Activated T-cell treated with anti-CD3 and anti-CD28 coated beads, Interleukin-2, amount 50 U/mL, for 72 hours (primary cell): ENCODE results near the gene OLIG1. TPM values are rescaled to one million over a fixed set of nuclear protein-coding genes. Genes with fewer than 3 reads are reported as not detected.
A peak's percentile ranks its signal among the peaks of the same experiment; 100 is the strongest.

Experiments used
- ATAC-seq, 2 donors: fragments of 150-1000 bp; cut with Tn5 transposase; replicated peaks in 1 of 2; 2 replicates each; pipeline ENCODE4 v1.10.0; 2021; ENCODE audit warnings: moderate library complexity in 2 of 2, mild to moderate bottlenecking in 1 of 2
- DNase-seq, 2 donors: peaks; one replicate each; pipeline ENCODE4 v3.0.0; 2021 to 2022; ENCODE audit warnings: mixed read lengths in 1 of 2
- H3K27ac Mint-ChIP-seq: one replicate; pipeline ENCODE4 v1.8.0; 2022; ENCODE audit warnings: mild to moderate bottlenecking, moderate library complexity, mixed read lengths
- H3K27me3 Mint-ChIP-seq: one replicate; pipeline ENCODE4 v1.8.0; 2022; ENCODE audit warnings: low read depth, mixed read lengths
- H3K36me3 Mint-ChIP-seq, 2 donors: one replicate each; pipeline ENCODE4 v1.8.0; 2022; ENCODE audit warnings: mixed read lengths in 2 of 2, mild to moderate bottlenecking in 1 of 2; ENCODE audit not compliant: insufficient read depth in 2 of 2
- H3K4me1 Mint-ChIP-seq: one replicate; pipeline ENCODE4 v1.8.0; 2022; ENCODE audit warnings: low read depth, mixed read lengths
- H3K4me3 Mint-ChIP-seq, 2 donors: one replicate each; pipeline ENCODE4 v1.8.0; 2022; ENCODE audit warnings: mild to moderate bottlenecking in 2 of 2, mixed read lengths in 2 of 2, moderate library complexity in 2 of 2
- H3K9me3 Mint-ChIP-seq, 2 donors: one replicate each; pipeline ENCODE4 v1.8.0; 2022; ENCODE audit warnings: mixed read lengths in 2 of 2
- total RNA-seq, 2 donors: library from RNA; stranded (reverse); gene quantifications; one replicate each; pipeline ENCODE4 v1.2.3, GENCODE V29; 2022

Gene OLIG1
- total RNA-seq, 2 donors from 2014 or later: not detected

- peak; percentile 91 to 93 for ATAC-seq
- peak; percentile 44 for DNase-seq
- Mint-ChIP-seq H3K9me3 (no peaks in the 10 kb centered on the region), H3K27ac (no peak overlapping the region), H3K27me3 (peaks cover 41% of the 10 kb centered on the region), H3K4me1 (peaks cover 13% of the 10 kb centered on the region), H3K36me3 (no peaks in the 10 kb centered on the region), H3K4me3 (peak overlapping the region; percentile 15 to 41)
These were observed 33.3 kb upstream of the OLIG1 start for GRCh38 chr21:33036430-33037162.

GRCh38 chr21:33037501-33037900 lies 32.4 kb upstream of the OLIG1 start:
- H3K27me3 Mint-ChIP-seq: peaks cover 32% of the 10 kb centered on the region
- H3K27ac Mint-ChIP-seq: no peak overlapping the region
- H3K9me3 Mint-ChIP-seq: no peaks in the 10 kb centered on the region
- no peak for DNase-seq
- H3K4me3 Mint-ChIP-seq: no peak overlapping the region
- no peak for ATAC-seq
- H3K4me1 Mint-ChIP-seq: peaks cover 13% of the 10 kb centered on the region
- H3K36me3 Mint-ChIP-seq: no peaks in the 10 kb centered on the region

- Mint-ChIP-seq H3K27me3 (peaks cover 37% of the 10 kb centered on the region), H3K36me3 (no peaks in the 10 kb centered on the region), H3K4me3 (no peak overlapping the region), H3K9me3 (no peaks in the 10 kb centered on the region), H3K27ac (no peak overlapping the region), H3K4me1 (peaks cover 13% of the 10 kb centered on the region)
- no peak for DNase-seq
- no peak for ATAC-seq
These were observed 30.4 kb upstream of the OLIG1 start for GRCh38 chr21:33039536-33039935.

- no peak for ATAC-seq
- Mint-ChIP-seq H3K9me3 (no peaks in the 10 kb centered on the region), H3K4me1 (peaks cover 13% of the 10 kb centered on the region), H3K27me3 (peaks cover 42% of the 10 kb centered on the region), H3K4me3 (no peak overlapping the region), H3K36me3 (no peaks in the 10 kb centered on the region), H3K27ac (no peak overlapping the region)
- DNase-seq: no peak
These were observed 29.7 kb upstream of the OLIG1 start for GRCh38 chr21:33040215-33040614.

GRCh38 chr21:33041981-33042380 lies 28.0 kb upstream of the OLIG1 start:
- no peaks in the 10 kb centered on the region for H3K9me3 Mint-ChIP-seq
- H3K4me1 Mint-ChIP-seq: peaks cover 4% of the 10 kb centered on the region
- H3K4me3 Mint-ChIP-seq: no peak overlapping the region
- peaks cover 51% of the 10 kb centered on the region for H3K27me3 Mint-ChIP-seq
- H3K27ac Mint-ChIP-seq: no peak overlapping the region
- DNase-seq (no peak), ATAC-seq (no peak)
- H3K36me3 Mint-ChIP-seq: no peaks in the 10 kb centered on the region

- H3K4me1 Mint-ChIP-seq: no peaks in the 10 kb centered on the region
- H3K36me3 Mint-ChIP-seq: no peaks in the 10 kb centered on the region
- H3K27me3 Mint-ChIP-seq: peaks cover 50% of the 10 kb centered on the region
- no peaks in the 10 kb centered on the region for H3K9me3 Mint-ChIP-seq
- no peak overlapping the region for H3K27ac Mint-ChIP-seq
- H3K4me3 Mint-ChIP-seq: no peak overlapping the region
- ATAC-seq (no peak), DNase-seq (no peak)
These were observed 27.1 kb upstream of the OLIG1 start for GRCh38 chr21:33042812-33043211.

GRCh38 chr21:33046455-33046854 lies 23.5 kb upstream of the OLIG1 start:
- H3K9me3 Mint-ChIP-seq: no peaks in the 10 kb centered on the region
- ATAC-seq (no peak), DNase-seq (no peak)
- peaks cover 38% of the 10 kb centered on the region for H3K27me3 Mint-ChIP-seq
- no peaks in the 10 kb centered on the region for H3K4me1 Mint-ChIP-seq
- H3K4me3 Mint-ChIP-seq: no peak overlapping the region
- H3K27ac Mint-ChIP-seq: no peak overlapping the region
- H3K36me3 Mint-ChIP-seq: no peaks in the 10 kb centered on the region

- no peak overlapping the region for H3K27ac Mint-ChIP-seq
- no peaks in the 10 kb centered on the region for H3K4me1 Mint-ChIP-seq
- H3K27me3 Mint-ChIP-seq: peaks cover 38% of the 10 kb centered on the region
- no peaks in the 10 kb centered on the region for H3K9me3 Mint-ChIP-seq
- H3K36me3 Mint-ChIP-seq: no peaks in the 10 kb centered on the region
- no peak for ATAC-seq
- no peak overlapping the region for H3K4me3 Mint-ChIP-seq
- DNase-seq: no peak
These were observed 22.7 kb upstream of the OLIG1 start for GRCh38 chr21:33047231-33047630.

GRCh38 chr21:33051925-33052324 lies 18.0 kb upstream of the OLIG1 start:
- Mint-ChIP-seq H3K36me3 (no peaks in the 10 kb centered on the region), H3K9me3 (no peaks in the 10 kb centered on the region), H3K27me3 (peaks cover 17% of the 10 kb centered on the region), H3K4me1 (no peaks in the 10 kb centered on the region), H3K4me3 (no peak overlapping the region), H3K27ac (no peak overlapping the region)
- no peak for DNase-seq
- ATAC-seq: no peak

GRCh38 chr21:33053951-33054350 lies 16.0 kb upstream of the OLIG1 start:
- Mint-ChIP-seq H3K4me1 (no peaks in the 10 kb centered on the region), H3K4me3 (no peak overlapping the region), H3K27ac (no peak overlapping the region), H3K9me3 (no peaks in the 10 kb centered on the region), H3K36me3 (no peaks in the 10 kb centered on the region), H3K27me3 (peaks cover 9% of the 10 kb centered on the region)
- DNase-seq (no peak), ATAC-seq (no peak)

- Mint-ChIP-seq H3K9me3 (no peaks in the 10 kb centered on the region), H3K27ac (no peak overlapping the region), H3K4me1 (peaks cover 5% of the 10 kb centered on the region), H3K4me3 (no peak overlapping the region), H3K27me3 (peaks cover 21% of the 10 kb centered on the region), H3K36me3 (no peaks in the 10 kb centered on the region)
- ATAC-seq: no peak
- DNase-seq: no peak
These were observed 13.9 kb upstream of the OLIG1 start for GRCh38 chr21:33055991-33056390.

- H3K4me3 Mint-ChIP-seq: no peak overlapping the region
- no peaks in the 10 kb centered on the region for H3K9me3 Mint-ChIP-seq
- ATAC-seq: no peak
- H3K4me1 Mint-ChIP-seq: peaks cover 5% of the 10 kb centered on the region
- peaks cover 32% of the 10 kb centered on the region for H3K27me3 Mint-ChIP-seq
- no peaks in the 10 kb centered on the region for H3K36me3 Mint-ChIP-seq
- no peak overlapping the region for H3K27ac Mint-ChIP-seq
- DNase-seq: no peak
These were observed 12.5 kb upstream of the OLIG1 start for GRCh38 chr21:33057385-33057940.

GRCh38 chr21:33058527-33058926 lies 11.4 kb upstream of the OLIG1 start:
- ATAC-seq: no peak
- DNase-seq: no peak
- Mint-ChIP-seq H3K36me3 (no peaks in the 10 kb centered on the region), H3K27me3 (peaks cover 24% of the 10 kb centered on the region), H3K27ac (no peak overlapping the region), H3K4me3 (no peak overlapping the region), H3K4me1 (peaks cover 5% of the 10 kb centered on the region), H3K9me3 (no peaks in the 10 kb centered on the region)

- Mint-ChIP-seq H3K27me3 (peaks cover 23% of the 10 kb centered on the region), H3K4me3 (no peak overlapping the region), H3K9me3 (no peaks in the 10 kb centered on the region), H3K4me1 (peaks cover 5% of the 10 kb centered on the region), H3K27ac (no peak overlapping the region), H3K36me3 (no peaks in the 10 kb centered on the region)
- DNase-seq: no peak
- no peak for ATAC-seq
These were observed 11.0 kb upstream of the OLIG1 start for GRCh38 chr21:33058957-33059356.
